ENCODE results near the gene ANKRD13C.
"Not testable (repeated sequence)": the region's sequence is repeated elsewhere in the genome, so short reads cannot be mapped to it uniquely, and the experiment has no call there.

ANKRD13C gene

GRCh38 chr1:70354332-70355110, at the start of gene ANKRD13C:
Gene ANKRD13C, minus strand, starts transcription at chr1:70354722. Its CDS starts 314 bp downstream, at chr1:70354408.
- peak; percentile 83 to 87 for DNase-seq (ENCODE audit: low read depth in 2 of 2)

GRCh38 chr1:70403759-70404158, 49.2 kb upstream of the ANKRD13C start:
- no peak for DNase-seq (ENCODE audit: low read depth in 2 of 2)

GRCh38 chr1:70401974-70402373, 47.5 kb upstream of the ANKRD13C start:
- DNase-seq (ENCODE audit: low read depth in 2 of 2), result no peak

GRCh38 chr1:70400335-70400734, 45.8 kb upstream of the ANKRD13C start:
- DNase-seq (ENCODE audit: low read depth in 2 of 2), result no peak

GRCh38 chr1:70397013-70397412, 42.5 kb upstream of the ANKRD13C start:
- DNase-seq (ENCODE audit: low read depth in 2 of 2), result no peak

- DNase-seq (ENCODE audit: low read depth in 2 of 2), result no peak
These were observed 42.1 kb upstream of the ANKRD13C start for GRCh38 chr1:70396607-70397006.

GRCh38 chr1:70392626-70393025, 38.1 kb upstream of the ANKRD13C start:
- DNase-seq (ENCODE audit: low read depth in 2 of 2), result no peak

GRCh38 chr1:70387507-70387906, 33.0 kb upstream of the ANKRD13C start:
- no peak for DNase-seq (ENCODE audit: low read depth in 2 of 2)

- no peak for DNase-seq (ENCODE audit: low read depth in 2 of 2)
These were observed 31.6 kb upstream of the ANKRD13C start for GRCh38 chr1:70386121-70386520.

GRCh38 chr1:70385477-70385876, 31.0 kb upstream of the ANKRD13C start:
- DNase-seq (ENCODE audit: low read depth in 2 of 2), result no peak

GRCh38 chr1:70384542-70384941, 30.0 kb upstream of the ANKRD13C start:
- no peak for DNase-seq (ENCODE audit: low read depth in 2 of 2)

- DNase-seq (ENCODE audit: low read depth in 2 of 2), result no peak
These were observed 29.0 kb upstream of the ANKRD13C start for GRCh38 chr1:70383483-70383882.

- DNase-seq (ENCODE audit: low read depth in 2 of 2), result no peak
These were observed 28.2 kb upstream of the ANKRD13C start for GRCh38 chr1:70382682-70383081.

GRCh38 chr1:70376196-70376595, 21.7 kb upstream of the ANKRD13C start:
- no peak for DNase-seq (ENCODE audit: low read depth in 2 of 2)

- DNase-seq (ENCODE audit: low read depth in 2 of 2), result not testable (repeated sequence)
These were observed 19.1 kb upstream of the ANKRD13C start for GRCh38 chr1:70373580-70373979.

GRCh38 chr1:70372426-70372825, 17.9 kb upstream of the ANKRD13C start:
- no peak for DNase-seq (ENCODE audit: low read depth in 2 of 2)

- not testable (repeated sequence) for DNase-seq (ENCODE audit: low read depth in 2 of 2)
These were observed 17.1 kb upstream of the ANKRD13C start for GRCh38 chr1:70371586-70371985.

- not testable (repeated sequence) for DNase-seq (ENCODE audit: low read depth in 2 of 2)
These were observed 12.9 kb upstream of the ANKRD13C start for GRCh38 chr1:70367397-70367796.

- DNase-seq (ENCODE audit: low read depth in 2 of 2), result not testable (repeated sequence)
These were observed 12.5 kb upstream of the ANKRD13C start for GRCh38 chr1:70366997-70367396.

GRCh38 chr1:70366425-70366952, 12.0 kb upstream of the ANKRD13C start:
- not testable (repeated sequence) for DNase-seq (ENCODE audit: low read depth in 2 of 2)

- no peak for DNase-seq (ENCODE audit: low read depth in 2 of 2)
These were observed 9.9 kb upstream of the ANKRD13C start for GRCh38 chr1:70364439-70364838.

GRCh38 chr1:70361727-70362398, 7.3 kb upstream of the ANKRD13C start:
- DNase-seq (ENCODE audit: low read depth in 2 of 2), result no peak

- DNase-seq (ENCODE audit: low read depth in 2 of 2), result no peak
These were observed 5.8 kb upstream of the ANKRD13C start for GRCh38 chr1:70360321-70360720.

Measured in stimulated activated CD8-positive, alpha-beta memory T cell treated with anti-CD3 and anti-CD28 coated beads, Interleukin-7, amount 100 ng/mL, for 4 hours (primary cell).